Tibial artery (tissue), 4 donors: ENCODE data around the gene DUSP6.

ENCODE experiments used
- DNase-seq, 2 donors: peaks; one replicate each; pipeline ENCODE4 v3.0.0-alpha.2; 2019
- H3K27ac ChIP-seq, 2 donors: fragments of 200-600 bp; sonication (generic) in 1 of 2; 1 replicate in 1 of 2; 2 replicates in 1 of 2; pipeline ENCODE4 v1.5.1; 2018 to 2019; ENCODE audit warnings: mild to moderate bottlenecking in 1 of 2
- H3K27me3 ChIP-seq, 2 donors: fragments of 200-600 bp; sonication (generic) in 1 of 2; one replicate each; pipeline versions ENCODE4 v1.5.1 to v1.6.0; 2016 to 2019
- H3K36me3 ChIP-seq, 3 donors: fragments of 200-600 bp; sonication (generic) in 2 of 3; one replicate each; pipeline ENCODE4 v1.5.1; 2016 to 2019; ENCODE audit warnings: mild to moderate bottlenecking in 2 of 3
- H3K4me1 ChIP-seq, 4 donors: fragments of 200-600 bp; sonication (generic) in 2 of 4; 1 replicate in 3 of 4; 2 replicates in 1 of 4; pipeline ENCODE4 v1.5.1; 2016 to 2019
- H3K4me3 ChIP-seq, 2 donors: fragments of 200-600 bp; sonication (generic) in 1 of 2; 1 replicate in 1 of 2; 2 replicates in 1 of 2; pipeline ENCODE4 v1.5.1; 2018 to 2019; ENCODE audit warnings: mild to moderate bottlenecking in 2 of 2
- H3K9me3 ChIP-seq, 3 donors: fragments of 200-600 bp; sonication (generic) in 1 of 3; one replicate each; pipeline ENCODE4 v1.5.1; 2016 to 2019
- CTCF ChIP-seq, 2 experiments: fragments of 200-600 bp in 1 of 2; fragments of 450-650 bp in 1 of 2; IDR thresholded peaks; one replicate each; pipeline ENCODE4 v1.5.1; 2017 to 2019; ENCODE audit warnings: antibody characterized with exemption in 2 of 2, mild to moderate bottlenecking in 1 of 2, moderate library complexity in 1 of 2
- intact Hi-C: fragments of 100-400 bp; cut with DNase I; formaldehyde crosslinking; loops from one replicate; pipeline ENCODE4 v1.15.0; 2023; ENCODE audit warnings: low total_unique reads

The DUSP6 gene

DNA sequence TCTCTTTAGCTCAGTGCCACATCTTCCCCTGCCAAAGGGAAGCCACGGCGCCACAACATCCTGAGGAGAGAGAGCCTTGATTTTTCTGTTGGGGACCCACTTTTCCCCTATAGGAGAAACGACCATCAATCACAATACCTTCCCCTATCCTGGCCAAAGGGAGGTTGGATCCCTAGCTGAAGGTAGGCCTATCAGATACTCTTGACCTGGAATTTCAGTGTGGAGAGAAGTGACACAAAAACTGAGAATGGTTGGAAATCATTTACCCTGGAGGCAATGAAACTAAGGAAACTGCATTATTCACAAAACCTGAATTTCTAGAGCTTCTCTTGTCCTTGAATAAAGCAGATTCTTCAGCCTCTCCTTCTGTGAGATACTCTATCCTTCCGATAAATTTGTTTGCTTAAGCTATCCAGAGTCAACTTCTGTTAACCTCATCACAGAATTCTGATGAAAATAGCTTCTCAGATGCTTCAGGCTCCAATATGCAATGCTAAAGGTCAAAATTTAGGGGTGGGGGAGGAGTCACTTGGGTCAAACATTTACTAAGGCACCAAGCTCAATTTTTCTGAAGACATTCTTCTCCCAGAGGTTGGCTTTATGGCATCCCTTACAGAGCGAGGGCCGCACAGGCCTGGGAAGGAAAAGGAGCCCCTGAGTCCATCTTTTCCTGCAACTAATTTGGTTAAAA lies 27.0 kb upstream of the DUSP6 start:
- intact Hi-C loops: no loop called here
- Histone ChIP-seq H3K9me3 (no peaks in the 10 kb centered on the region), H3K36me3 (no peaks in the 10 kb centered on the region), H3K4me3 (no peak overlapping the region), H3K4me1 (peaks cover 0 to 17% (median 12%) of the 10 kb centered on the region in 4 donors), H3K27ac (no peak overlapping the region), H3K27me3 (no peaks in the 10 kb centered on the region)
- TF ChIP-seq CTCF (IDR thresholded peaks at IDR 0.05): no peak
- DNase-seq: no peak

GRCh38 chr12:89376844-89377243 lies 24.5 kb upstream of the DUSP6 start:
- Histone ChIP-seq H3K36me3 (no peaks in the 10 kb centered on the region), H3K4me3 (no peak overlapping the region), H3K9me3 (no peaks in the 10 kb centered on the region), H3K27me3 (no peaks in the 10 kb centered on the region), H3K4me1 (peaks cover 0 to 27% (median 19%) of the 10 kb centered on the region in 4 donors), H3K27ac (no peak overlapping the region)
- no peak for TF ChIP-seq CTCF (IDR thresholded peaks at IDR 0.05)
- no peak for DNase-seq
- intact Hi-C loops: no loop called here

GRCh38 chr12:89376202-89376529 lies 23.9 kb upstream of the DUSP6 start:
- H3K27ac ChIP-seq: no peak overlapping the region
- H3K36me3 ChIP-seq: no peaks in the 10 kb centered on the region
- DNase-seq: no peak
- intact Hi-C loops: no loop called here
- no peaks in the 10 kb centered on the region for H3K9me3 ChIP-seq
- peaks cover 0 to 27% (median 19%) of the 10 kb centered on the region in 4 donors for H3K4me1 ChIP-seq
- H3K4me3 ChIP-seq: no peak overlapping the region
- no peaks in the 10 kb centered on the region for H3K27me3 ChIP-seq
- no peak for TF ChIP-seq CTCF (IDR thresholded peaks at IDR 0.05)

GRCh38 chr12:89373763-89374572 lies 21.7 kb upstream of the DUSP6 start:
- Histone ChIP-seq H3K27ac (peak overlapping the region; percentile 42 to 45), H3K9me3 (no peaks in the 10 kb centered on the region), H3K4me3 (no peak overlapping the region), H3K4me1 (peaks cover 0 to 27% (median 19%) of the 10 kb centered on the region in 4 donors), H3K27me3 (no peaks in the 10 kb centered on the region), H3K36me3 (no peaks in the 10 kb centered on the region)
- peak in 1 of 2 donors; percentile 47 for DNase-seq
- intact Hi-C loops: no loop called here
- TF ChIP-seq CTCF (IDR thresholded peaks at IDR 0.05): no peak

- Histone ChIP-seq H3K4me1 (peaks cover 0 to 27% (median 19%) of the 10 kb centered on the region in 4 donors), H3K4me3 (no peak overlapping the region), H3K9me3 (no peaks in the 10 kb centered on the region), H3K27me3 (no peaks in the 10 kb centered on the region), H3K27ac (peak overlapping the region; percentile 42 to 45), H3K36me3 (no peaks in the 10 kb centered on the region)
- no peak for TF ChIP-seq CTCF (IDR thresholded peaks at IDR 0.05)
- intact Hi-C loops: no loop called here
- no peak for DNase-seq
These were observed 20.5 kb upstream of the DUSP6 start for GRCh38 chr12:89372584-89373370.
